GM23338 (cell line): ENCODE data around the gene KIF25.

Experiments
- CREB1 ChIP-seq: fragments of 250-450 bp; sonication (Bioruptor Pico); IDR thresholded peaks from 2 replicates; pipeline ENCODE4 v1.5.0; 2020; ENCODE audit warnings: low read depth, mild to moderate bottlenecking, moderate library complexity
- EZH2 ChIP-seq: fragments of 200-600 bp; sonication (generic); IDR thresholded peaks from one replicate; pipeline ENCODE4 v1.8.0; 2017; ENCODE audit warnings: antibody characterized with exemption, mild to moderate bottlenecking, low read depth; ENCODE audit not compliant: unreplicated experiment
- EZH2phosphoT487 ChIP-seq: fragments of 200-600 bp; sonication (generic); IDR thresholded peaks from one replicate; pipeline ENCODE4 v1.8.1; 2018; ENCODE audit warnings: antibody characterized with exemption; ENCODE audit not compliant: unreplicated experiment
- POLR2AphosphoS5 ChIP-seq: IDR thresholded peaks from 2 replicates; pipeline ENCODE4 v1.6.1; 2016; ENCODE audit warnings: antibody characterized with exemption, low read depth
- REST ChIP-seq: IDR thresholded peaks from one replicate; pipeline ENCODE4 v1.6.1; 2018; ENCODE audit warnings: antibody characterized with exemption; ENCODE audit not compliant: unreplicated experiment
- TF ChIP-seq, protein P1 (sequence below), 2 experiments: fragments of 200-600 bp in 1 of 2; sonication (generic) in 1 of 2; conservative IDR thresholded peaks; 2 replicates each; pipeline versions ENCODE4 v1.5.1 to v1.6.1; 2016 to 2017; ENCODE audit warnings: antibody characterized with exemption in 2 of 2, low read depth in 2 of 2, mild to moderate bottlenecking in 2 of 2, moderate library complexity in 1 of 2

GRCh38 chr6:168035661-168036545 is 38.4 kb downstream of the KIF25 start:
- no peak for TF ChIP-seq EZH2
- TF ChIP-seq, protein P1, sequence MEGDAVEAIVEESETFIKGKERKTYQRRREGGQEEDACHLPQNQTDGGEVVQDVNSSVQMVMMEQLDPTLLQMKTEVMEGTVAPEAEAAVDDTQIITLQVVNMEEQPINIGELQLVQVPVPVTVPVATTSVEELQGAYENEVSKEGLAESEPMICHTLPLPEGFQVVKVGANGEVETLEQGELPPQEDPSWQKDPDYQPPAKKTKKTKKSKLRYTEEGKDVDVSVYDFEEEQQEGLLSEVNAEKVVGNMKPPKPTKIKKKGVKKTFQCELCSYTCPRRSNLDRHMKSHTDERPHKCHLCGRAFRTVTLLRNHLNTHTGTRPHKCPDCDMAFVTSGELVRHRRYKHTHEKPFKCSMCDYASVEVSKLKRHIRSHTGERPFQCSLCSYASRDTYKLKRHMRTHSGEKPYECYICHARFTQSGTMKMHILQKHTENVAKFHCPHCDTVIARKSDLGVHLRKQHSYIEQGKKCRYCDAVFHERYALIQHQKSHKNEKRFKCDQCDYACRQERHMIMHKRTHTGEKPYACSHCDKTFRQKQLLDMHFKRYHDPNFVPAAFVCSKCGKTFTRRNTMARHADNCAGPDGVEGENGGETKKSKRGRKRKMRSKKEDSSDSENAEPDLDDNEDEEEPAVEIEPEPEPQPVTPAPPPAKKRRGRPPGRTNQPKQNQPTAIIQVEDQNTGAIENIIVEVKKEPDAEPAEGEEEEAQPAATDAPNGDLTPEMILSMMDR (conservative IDR thresholded peaks at IDR 0.05; ENCODE audit: low read depth in 2 of 2), result no peak
- TF ChIP-seq REST, result no peak
- TF ChIP-seq POLR2AphosphoS5, result no peak
- no peak for TF ChIP-seq CREB1 (CRISPR knock-in tag)
- TF ChIP-seq EZH2phosphoT487, result no peak
